Measurements from ENCODE around the gene CD164. TPM values are rescaled to one million over a fixed set of nuclear protein-coding genes. Genes with fewer than 3 reads are reported as not detected.

Gene CD164
- total and polyA plus RNA-seq, 2 donors (not counting 3 experiments of a cell fraction or from before 2014, with no cell fraction given), result 116 to 172 TPM

GRCh38 chr6:109340811-109341210 is 41.5 kb downstream of the CD164 start:
- Histone ChIP-seq H3K4me3 (replicated peaks in 1 of 3; ENCODE audit: insufficient read depth in 1 of 3, low read depth in 1 of 3, low read length in 3 of 3) (no peak overlapping the region), H3K9me1 (replicated peaks; ENCODE audit: control insufficient read depth, extremely low read depth, insufficient read depth, low read length) (no peaks in the 10 kb centered on the region), H4K20me1 (replicated peaks; ENCODE audit: control insufficient read depth, extremely low read depth, insufficient read depth, low read length) (no peaks in the 10 kb centered on the region), H2AFZ (ENCODE audit: low read depth, low read length) (no peak overlapping the region), H3K9me3 (replicated peaks; ENCODE audit: control insufficient read depth, insufficient read depth, low read length) (no peaks in the 10 kb centered on the region), H3K27ac (ENCODE audit: insufficient read depth, low read depth, low read length) (no peak overlapping the region), H3K27me3 (ENCODE audit: control insufficient read depth in 2 of 2, insufficient read depth in 2 of 2, low read length in 2 of 2) (no peaks in the 10 kb centered on the region), H3K4me1 (ENCODE audit: control insufficient read depth, extremely low read depth, insufficient read depth, low read length) (no peaks in the 10 kb centered on the region), H3K79me2 (ENCODE audit: control insufficient read depth, insufficient read depth, low read length) (no peaks in the 10 kb centered on the region), H3K36me3 (ENCODE audit: control insufficient read depth in 2 of 2, extremely low read depth in 1 of 2, insufficient read depth in 2 of 2, low read length in 2 of 2) (no peaks in the 10 kb centered on the region), H3K4me2 (ENCODE audit: insufficient read depth, low read length) (no peak overlapping the region), H3K9ac (replicated peaks; ENCODE audit: extremely low read depth, insufficient read depth, low read length) (no peak overlapping the region)
- intact Hi-C loops (cut with micrococcal nuclease) (no loop called here), dilution Hi-C loops (cut with MboI; ENCODE audit: extremely low pct_ligation_motif_present, low sequenced_read_pairs) (no loop called here)
- POLR2A ChIA-PET, result no interaction called here
- no TSS peak for BruUV-seq (replicated peaks)
- no peak for DNase-seq (ENCODE audit: low read depth, low spot score)
- FAIRE-seq, result no peak
- CTCF ChIA-PET, result no interaction called here
- no peak for TF ChIP-seq FOS (IDR thresholded peaks at IDR 0.05; ENCODE audit: borderline replicate concordance, insufficient read depth, low read length)
- TF ChIP-seq JUN (IDR thresholded peaks at IDR 0.05; ENCODE audit: borderline replicate concordance, insufficient read depth, insufficient read length, low read depth), result no peak
- no peak for TF ChIP-seq POLR2AphosphoS5 (IDR thresholded peaks at IDR 0.05; ENCODE audit: insufficient read depth, low read depth, low read length)

DNA sequence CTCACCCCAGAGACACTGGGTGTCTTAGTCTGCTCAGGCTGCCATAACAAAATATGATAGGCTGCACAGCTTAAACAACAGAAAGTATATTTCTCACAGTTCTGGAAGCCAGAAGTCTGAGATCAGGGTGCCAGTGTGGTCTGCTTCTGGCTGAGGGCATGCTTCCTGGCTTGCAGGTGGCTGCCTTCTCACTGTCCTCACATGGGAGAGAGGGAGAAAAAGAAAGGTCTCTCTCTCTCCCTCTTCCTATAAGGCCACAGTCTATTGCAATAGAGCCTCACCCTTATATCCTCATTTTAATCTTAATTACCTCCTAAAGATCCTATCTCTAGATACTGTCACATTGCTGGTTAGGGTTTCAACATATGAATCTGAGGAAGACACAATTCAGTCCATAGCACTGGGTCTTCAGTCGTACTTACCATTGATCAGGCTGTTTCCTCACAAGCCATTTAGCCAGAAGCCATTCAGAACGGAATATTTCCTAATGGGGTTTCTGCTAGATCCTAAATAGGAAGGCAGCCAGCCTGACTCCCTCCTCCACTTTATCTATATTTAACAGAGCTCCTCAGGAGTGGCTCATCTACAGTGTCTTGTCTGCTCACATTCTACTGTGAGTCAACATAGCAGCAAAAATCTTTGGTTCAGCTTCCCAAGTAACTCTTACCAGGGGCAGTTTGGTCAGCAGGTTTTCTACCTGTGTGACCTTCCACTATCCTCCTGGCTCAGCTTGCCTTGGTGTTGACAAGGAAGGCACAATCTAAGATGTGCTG is 42.2 kb downstream of the CD164 start:
- H3K36me3 ChIP-seq (ENCODE audit: control insufficient read depth in 2 of 2, extremely low read depth in 1 of 2, insufficient read depth in 2 of 2, low read length in 2 of 2), result no peaks in the 10 kb centered on the region
- intact Hi-C loops (cut with micrococcal nuclease), result no loop called here
- TF ChIP-seq, protein P1, sequence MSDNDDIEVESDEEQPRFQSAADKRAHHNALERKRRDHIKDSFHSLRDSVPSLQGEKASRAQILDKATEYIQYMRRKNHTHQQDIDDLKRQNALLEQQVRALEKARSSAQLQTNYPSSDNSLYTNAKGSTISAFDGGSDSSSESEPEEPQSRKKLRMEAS (IDR thresholded peaks at IDR 0.05; ENCODE audit: insufficient read depth, insufficient read length), result no peak
- TF ChIP-seq GATA2 (IDR thresholded peaks at IDR 0.05; ENCODE audit: insufficient read depth, insufficient read length, low read depth, low read length) (no peak), POLR2AphosphoS5 (IDR thresholded peaks at IDR 0.05; ENCODE audit: insufficient read depth, low read depth, low read length) (no peak), FOS (IDR thresholded peaks at IDR 0.05; ENCODE audit: borderline replicate concordance, insufficient read depth, low read length) (no peak), POLR2A (IDR thresholded peaks at IDR 0.05; ENCODE audit: low read depth, low read length) (no peak), JUN (IDR thresholded peaks at IDR 0.05; ENCODE audit: borderline replicate concordance, insufficient read depth, insufficient read length, low read depth) (no peak), EZH2 (IDR thresholded peaks at IDR 0.05; ENCODE audit: borderline replicate concordance, low read depth, low read length, severe bottlenecking) (no peak), MYC (IDR thresholded peaks at IDR 0.05; ENCODE audit: low read depth, low read length) (no peak)
- TF ChIP-seq, protein P2, sequence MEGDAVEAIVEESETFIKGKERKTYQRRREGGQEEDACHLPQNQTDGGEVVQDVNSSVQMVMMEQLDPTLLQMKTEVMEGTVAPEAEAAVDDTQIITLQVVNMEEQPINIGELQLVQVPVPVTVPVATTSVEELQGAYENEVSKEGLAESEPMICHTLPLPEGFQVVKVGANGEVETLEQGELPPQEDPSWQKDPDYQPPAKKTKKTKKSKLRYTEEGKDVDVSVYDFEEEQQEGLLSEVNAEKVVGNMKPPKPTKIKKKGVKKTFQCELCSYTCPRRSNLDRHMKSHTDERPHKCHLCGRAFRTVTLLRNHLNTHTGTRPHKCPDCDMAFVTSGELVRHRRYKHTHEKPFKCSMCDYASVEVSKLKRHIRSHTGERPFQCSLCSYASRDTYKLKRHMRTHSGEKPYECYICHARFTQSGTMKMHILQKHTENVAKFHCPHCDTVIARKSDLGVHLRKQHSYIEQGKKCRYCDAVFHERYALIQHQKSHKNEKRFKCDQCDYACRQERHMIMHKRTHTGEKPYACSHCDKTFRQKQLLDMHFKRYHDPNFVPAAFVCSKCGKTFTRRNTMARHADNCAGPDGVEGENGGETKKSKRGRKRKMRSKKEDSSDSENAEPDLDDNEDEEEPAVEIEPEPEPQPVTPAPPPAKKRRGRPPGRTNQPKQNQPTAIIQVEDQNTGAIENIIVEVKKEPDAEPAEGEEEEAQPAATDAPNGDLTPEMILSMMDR (IDR thresholded peaks at IDR 0.05; ENCODE audit: extremely low read depth in 1 of 2, insufficient read depth in 1 of 2, low read depth in 1 of 2, low read length in 2 of 2), result no peak
- POLR2A ChIA-PET, result no interaction called here
- CTCF ChIA-PET, result no interaction called here
- no peaks in the 10 kb centered on the region for H3K27me3 ChIP-seq (ENCODE audit: control insufficient read depth in 2 of 2, insufficient read depth in 2 of 2, low read length in 2 of 2)
- no peaks in the 10 kb centered on the region for H3K9me1 ChIP-seq (replicated peaks; ENCODE audit: control insufficient read depth, extremely low read depth, insufficient read depth, low read length)
- H3K27ac ChIP-seq (ENCODE audit: insufficient read depth, low read depth, low read length), result no peak overlapping the region
- H2AFZ ChIP-seq (ENCODE audit: low read depth, low read length), result no peak overlapping the region
- no peaks in the 10 kb centered on the region for H3K4me1 ChIP-seq (ENCODE audit: control insufficient read depth, extremely low read depth, insufficient read depth, low read length)
- H3K9me3 ChIP-seq (replicated peaks; ENCODE audit: control insufficient read depth, insufficient read depth, low read length), result no peaks in the 10 kb centered on the region
- dilution Hi-C loops (cut with MboI; ENCODE audit: extremely low pct_ligation_motif_present, low sequenced_read_pairs), result no loop called here
- no peaks in the 10 kb centered on the region for H4K20me1 ChIP-seq (replicated peaks; ENCODE audit: control insufficient read depth, extremely low read depth, insufficient read depth, low read length)
- no peak overlapping the region for H3K4me2 ChIP-seq (ENCODE audit: insufficient read depth, low read length)
- no TSS peak for BruUV-seq (replicated peaks)
- H3K79me2 ChIP-seq (ENCODE audit: control insufficient read depth, insufficient read depth, low read length), result no peaks in the 10 kb centered on the region
- DNase-seq (ENCODE audit: low read depth, low spot score), result no peak
- FAIRE-seq, result no peak
- H3K4me3 ChIP-seq (replicated peaks in 1 of 3; ENCODE audit: insufficient read depth in 1 of 3, low read depth in 1 of 3, low read length in 3 of 3), result no peak overlapping the region
- H3K9ac ChIP-seq (replicated peaks; ENCODE audit: extremely low read depth, insufficient read depth, low read length), result no peak overlapping the region

Measured in endothelial cell of umbilical vein (primary cell).